T-helper 2 cell treated with Interferon-gamma antibody and Interleukin-4, amounts not matched to agents 100 ng/mL and 5 ng/mL, for 36 hours (primary cell): ENCODE data around the gene ROR1. TPM values are rescaled to one million over a fixed set of nuclear protein-coding genes. Genes with fewer than 3 reads are reported as not detected.

Source experiments
- intact Hi-C: fragments of 100-400 bp; cut with micrococcal nuclease; formaldehyde crosslinking; loops from one replicate; pipeline ENCODE4 v1.15.1; 2023
- total RNA-seq: library from RNA; stranded (reverse); gene quantifications from 2 replicates; pipeline ENCODE4 v1.2.3, GENCODE V29; 2022

The ROR1 gene
- total RNA-seq, 1 donor from 2014 or later, result not detected

DNA sequence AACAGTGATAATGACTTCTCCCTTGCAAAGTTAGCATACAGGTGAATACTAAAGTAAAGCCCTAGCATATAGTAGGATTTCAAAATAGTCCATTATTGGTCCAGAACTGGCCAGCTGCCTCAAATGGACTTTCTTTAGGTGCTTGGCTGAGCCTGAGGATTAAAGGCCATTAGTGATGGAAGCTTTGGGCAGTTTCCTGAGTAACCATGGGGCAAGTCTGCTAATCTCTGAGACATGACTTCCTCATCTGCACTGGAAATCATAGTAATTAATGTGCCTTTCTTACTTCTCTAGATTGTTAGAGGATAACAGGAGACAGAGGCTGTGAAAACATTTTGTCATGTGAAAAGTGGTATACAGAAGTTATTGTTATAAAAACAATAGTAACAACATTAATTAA, 273.1 kb downstream of the ROR1 start:
- intact Hi-C loops, result no loop called here

DNA sequence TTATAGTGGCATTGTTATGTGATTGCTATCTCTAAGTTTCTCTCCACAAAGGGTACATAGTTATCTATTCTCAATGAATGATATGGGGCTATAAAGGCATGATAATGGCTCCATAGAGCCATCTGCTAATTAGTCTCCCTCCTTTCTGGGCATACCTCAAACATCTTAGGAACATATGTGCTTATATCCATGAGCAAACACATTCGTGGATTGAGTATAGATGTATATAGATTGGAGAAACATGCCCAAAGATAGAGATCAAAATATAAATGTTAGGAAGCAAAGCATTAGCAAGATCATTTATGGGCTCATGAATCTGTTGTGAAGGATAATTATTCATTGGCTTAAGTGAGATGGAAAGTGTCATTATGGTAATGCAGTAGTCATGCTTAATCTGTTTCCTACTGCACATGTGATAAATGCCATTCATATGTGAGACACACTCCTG, 273.8 kb downstream of the ROR1 start:
- intact Hi-C loops, result no loop called here

DNA sequence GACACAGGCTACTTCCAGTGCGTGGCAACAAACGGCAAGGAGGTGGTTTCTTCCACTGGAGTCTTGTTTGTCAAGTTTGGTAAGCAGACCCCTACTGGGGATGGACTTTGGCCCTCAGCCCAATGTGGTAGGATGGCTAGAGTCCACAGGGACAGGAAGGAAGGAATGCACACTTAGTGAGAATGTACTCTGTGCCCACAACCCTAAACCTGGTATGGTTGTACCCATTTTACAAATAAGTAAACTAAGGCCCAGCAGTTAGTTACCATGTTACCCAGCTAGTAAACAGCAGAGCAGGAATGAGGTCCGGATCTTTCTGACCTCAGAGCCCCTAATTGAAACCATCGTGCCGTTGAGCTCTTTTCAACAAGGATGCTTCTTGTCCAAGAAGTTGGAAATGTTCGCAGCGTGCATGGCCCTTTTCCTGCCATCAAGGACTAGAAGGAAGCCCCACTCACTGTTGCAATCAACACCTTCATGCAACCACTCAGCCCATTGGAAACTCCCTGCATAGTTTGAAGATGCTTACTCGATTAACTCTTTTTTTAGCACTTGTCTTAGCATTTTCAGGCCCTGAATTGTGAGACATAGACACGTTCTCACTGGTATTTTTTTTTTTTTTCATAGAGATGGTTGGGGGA, 276.2 kb downstream of the ROR1 start:
- intact Hi-C loops, result no loop called here

DNA sequence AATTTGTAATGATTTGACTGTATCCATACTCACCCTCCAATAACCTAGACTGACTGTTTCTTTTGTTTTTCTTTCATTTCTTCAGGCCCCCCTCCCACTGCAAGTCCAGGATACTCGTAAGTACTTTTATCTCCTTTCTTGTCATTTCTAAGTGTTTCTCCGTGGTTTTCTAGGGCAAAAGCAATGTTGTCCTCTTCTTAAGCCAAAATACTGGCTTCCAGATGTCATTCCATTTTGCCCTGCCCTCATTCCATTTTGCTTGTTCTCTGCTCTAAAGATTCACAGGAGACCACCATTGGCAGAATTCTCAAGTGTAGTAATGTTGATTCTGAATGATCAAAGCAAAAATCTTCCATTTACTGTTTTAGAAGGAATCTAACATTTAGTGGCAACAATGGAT, 276.8 kb downstream of the ROR1 start:
- intact Hi-C loops, result no loop called here

DNA sequence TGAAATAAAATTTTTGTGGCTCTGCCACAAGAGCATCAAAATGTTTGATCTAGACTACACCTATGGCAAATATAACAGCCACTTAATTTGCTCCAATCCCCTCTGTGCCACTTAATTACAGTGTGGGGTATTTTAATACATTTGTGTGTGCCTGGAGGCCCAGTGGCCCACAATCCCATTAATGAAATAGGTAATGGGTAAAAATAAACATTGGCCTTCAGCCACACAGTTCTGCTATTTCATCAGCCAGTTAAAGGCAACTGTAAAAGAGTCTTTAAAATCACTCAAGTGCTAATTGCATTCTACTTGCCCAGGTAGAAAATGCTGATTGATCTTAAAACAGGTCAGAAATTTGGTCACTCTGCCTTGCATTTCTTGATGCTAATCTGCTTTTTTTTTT, 278.0 kb downstream of the ROR1 start:
- intact Hi-C loops, result no loop called here

DNA sequence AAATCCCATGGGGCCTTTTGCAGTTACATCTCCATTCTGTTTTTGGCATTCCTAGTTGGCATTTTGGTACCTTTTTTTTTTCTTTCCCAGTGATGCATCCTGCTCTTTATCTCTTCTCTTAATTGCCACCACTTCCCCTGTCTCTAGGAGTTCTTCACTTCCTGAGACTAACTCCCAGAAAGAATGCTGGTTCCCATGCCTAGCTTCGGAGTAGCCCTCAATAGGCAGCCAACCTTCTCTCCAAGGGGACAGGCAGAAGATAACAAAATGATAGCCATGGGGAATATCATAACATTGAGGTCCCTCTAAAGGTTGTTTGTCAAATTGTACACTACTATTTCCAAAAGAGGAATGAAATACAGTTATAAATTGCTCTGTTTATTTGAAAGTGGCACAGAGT, 279.0 kb downstream of the ROR1 start:
- intact Hi-C loops, result no loop called here

DNA sequence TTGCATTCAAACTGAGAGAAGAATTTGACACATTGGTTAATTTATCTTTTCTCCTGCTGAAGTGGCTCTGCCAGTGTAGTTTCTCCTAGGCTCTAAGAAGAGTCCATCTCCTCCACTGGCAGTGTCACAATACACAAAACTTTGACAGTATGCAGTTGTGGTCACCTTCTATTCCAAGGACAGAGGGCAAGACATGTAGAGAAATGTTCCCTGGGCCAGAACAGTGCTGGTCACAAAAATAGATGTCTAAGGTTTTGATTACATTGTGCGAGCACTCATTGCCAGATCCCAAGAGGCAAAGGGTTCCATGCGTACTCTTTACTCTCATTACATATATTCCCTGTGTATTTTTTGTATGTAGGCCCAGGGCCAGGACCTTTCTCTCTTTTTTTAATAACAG, 281.5 kb downstream of the ROR1 start:
- intact Hi-C loops, result no loop called here

DNA sequence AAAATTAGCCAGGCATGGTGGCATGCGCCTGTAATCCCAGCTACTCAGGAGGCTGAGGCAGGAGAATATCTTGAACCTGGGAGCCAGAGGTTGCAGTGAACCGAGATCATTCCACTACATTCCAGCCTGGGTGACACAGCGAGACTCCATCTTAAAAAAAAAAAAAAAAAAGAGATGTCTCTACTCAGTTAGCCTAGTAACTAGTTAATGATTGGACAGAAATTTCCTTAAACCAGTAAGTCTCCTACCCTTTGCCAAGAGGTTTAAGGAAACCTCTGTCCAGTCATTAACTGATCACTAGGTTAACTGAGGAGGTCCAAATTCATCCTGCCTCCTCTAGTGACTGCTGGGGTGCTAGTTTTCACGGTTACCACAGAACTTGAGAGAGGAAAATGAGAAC, 285.7 kb downstream of the ROR1 start:
- intact Hi-C loops, result no loop called here

DNA sequence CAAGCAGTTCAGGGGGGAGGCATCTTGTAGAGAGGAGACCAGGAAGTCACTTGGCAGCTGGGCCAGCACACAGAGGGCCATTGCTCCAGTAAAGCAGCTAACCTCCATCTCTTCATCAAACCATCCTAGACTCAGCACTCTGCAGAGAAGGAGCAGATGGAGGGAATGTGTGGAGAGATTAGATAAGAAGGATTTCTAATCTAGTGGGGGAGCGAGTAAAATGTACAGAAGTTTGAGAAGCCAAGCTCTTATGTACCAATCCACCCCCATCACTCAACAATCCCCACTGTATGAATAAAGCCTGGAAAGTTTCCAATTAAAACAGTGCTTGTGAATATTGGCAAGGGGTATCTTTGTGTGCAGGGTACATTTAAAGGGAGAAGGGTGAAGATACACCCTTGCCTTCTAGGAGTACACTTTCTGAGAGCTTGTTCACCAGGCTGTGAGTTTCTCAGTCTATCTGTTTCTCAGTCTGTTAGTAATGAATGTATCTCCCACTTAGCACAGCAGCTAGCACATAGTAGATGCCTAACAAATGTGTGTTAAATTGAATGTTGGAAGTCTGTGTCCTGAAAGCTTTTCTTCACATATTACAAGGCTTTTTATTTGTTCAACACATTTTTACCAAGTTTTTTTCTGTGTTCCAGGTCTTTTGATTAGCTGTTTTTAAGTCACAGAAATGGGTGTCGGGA, 286.9 kb downstream of the ROR1 start:
- intact Hi-C loops, result no loop called here

DNA sequence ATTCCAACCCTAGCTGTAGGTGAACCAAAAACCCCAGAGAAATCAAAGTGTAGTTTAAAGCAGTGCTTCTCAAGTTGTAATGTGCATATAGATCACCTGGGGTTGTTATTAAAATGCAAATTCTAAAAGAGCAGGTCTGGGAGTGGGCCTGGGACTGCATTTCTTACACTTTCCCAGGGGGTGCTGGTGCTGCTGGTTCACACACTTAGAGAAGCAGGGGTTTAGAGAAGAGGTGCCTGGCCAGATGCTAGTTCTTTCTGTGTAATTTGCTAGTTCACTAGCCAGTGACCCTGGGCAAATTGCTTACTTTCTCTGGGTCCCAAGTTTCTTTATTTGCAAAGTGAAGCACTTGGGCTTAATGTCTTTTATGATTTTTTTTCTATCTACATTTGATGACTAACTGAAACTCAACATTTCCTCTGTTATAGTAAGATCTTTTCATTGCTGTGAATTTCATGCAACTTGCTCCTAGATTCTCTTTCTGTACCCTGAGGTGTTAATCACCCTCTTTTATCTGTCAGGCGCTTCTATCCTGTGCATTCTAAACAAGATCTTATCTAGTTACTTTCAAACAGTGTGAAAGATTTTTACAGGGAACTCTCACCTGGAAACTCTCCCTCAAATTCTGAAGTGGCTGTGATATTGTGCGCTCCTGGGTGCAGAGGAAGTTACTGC, 287.8 kb downstream of the ROR1 start:
- intact Hi-C loops, result no loop called here

DNA sequence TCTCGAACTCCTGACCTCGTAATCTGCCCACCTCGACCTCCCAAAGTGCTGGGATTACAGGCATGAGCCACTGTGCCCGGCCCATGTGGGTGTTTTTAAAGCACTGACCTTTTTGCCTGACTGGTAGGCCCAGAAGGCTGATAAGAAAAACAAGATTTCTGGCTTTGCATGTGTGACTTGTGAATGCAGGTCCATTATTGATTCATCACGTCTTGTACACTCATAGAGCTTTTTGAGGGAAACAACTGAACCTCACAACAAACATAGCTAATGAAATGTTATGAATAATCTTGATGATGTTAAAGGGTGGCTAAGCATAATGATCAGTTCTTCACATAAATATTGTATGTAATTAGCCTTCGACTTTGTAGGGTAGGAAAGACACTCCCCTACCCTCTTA, 288.7 kb downstream of the ROR1 start:
- intact Hi-C loops, result no loop called here

DNA sequence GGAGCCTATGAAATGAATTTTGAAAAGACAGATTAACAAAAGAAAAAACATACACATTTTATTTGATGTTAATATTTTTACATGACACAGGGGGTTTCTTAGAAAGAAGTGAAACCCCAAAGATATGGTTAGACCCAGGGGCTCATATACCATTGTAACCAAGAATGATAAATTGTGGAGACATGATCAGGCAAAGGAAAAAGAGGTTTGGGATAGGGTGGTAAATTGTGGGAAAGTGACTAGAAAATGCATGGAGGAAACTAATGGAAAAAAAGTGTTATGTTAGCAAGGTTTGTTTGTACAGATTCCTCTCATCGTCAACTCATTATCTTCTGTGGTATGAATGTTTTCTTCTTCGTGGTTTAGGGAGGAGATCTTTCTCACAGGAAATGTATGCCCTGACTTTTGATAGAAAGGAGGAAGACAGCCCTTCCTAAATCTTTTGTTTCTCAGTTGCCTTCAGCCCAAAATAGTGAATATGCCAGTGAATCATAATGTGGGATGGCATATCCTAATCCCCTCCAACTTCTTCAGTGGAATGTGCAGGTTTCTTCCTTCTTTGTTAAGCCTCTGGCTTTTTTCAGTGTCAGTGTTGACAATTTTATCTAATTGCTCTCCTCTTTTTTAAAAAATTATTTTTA, 289.2 kb downstream of the ROR1 start:
- intact Hi-C loops, result no loop called here

DNA sequence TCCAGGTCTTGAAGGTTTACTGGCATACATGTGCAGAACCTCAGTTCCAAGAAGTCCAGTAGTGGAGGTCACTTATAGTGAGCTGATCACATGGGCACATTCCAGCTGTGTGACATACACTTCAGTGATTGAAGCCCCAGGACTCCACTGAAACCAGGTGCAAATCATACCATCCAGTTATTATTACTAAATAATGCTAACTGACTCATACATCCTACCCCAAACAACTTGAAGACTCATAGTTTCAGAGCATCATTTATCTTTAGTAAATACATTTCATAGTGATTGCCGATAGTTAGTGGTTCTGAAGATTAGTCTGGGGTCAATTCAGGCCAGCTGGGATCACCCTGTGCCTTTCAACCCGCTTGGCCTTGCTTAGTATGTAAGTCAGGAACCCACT, 291.8 kb downstream of the ROR1 start:
- intact Hi-C loops, result no loop called here

DNA sequence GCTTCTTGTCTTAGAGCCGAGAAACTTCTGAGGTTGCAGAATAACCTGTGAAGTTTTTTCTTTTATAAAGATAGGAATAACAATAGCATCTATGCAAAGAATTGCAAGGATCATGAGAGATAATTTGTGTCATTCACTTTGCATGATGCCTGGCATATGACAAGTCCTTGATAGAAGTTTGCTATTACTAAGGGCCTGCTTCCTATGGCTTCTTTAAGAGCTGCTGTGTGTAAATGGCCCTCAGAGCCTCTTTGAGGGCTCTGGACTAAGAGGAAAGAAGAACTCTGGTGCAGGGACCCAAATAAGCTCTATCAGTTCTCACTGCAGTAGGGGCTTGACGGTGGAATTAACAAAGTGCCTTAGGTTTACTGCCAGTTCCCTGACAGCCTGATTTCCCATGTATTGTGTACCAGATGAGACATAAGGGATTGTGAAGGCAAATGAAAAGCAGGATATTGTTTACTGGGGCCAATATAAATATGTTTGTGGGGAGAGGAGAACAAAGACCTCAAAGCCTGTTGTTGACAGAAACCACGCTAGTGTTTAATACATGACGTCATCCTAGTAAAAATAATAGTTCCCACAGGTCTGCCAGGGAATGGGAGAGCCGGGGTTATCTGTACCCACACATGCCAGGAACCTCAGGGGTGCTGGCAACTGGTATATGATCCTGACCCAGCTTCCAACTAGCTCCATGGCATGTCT, 298.4 kb downstream of the ROR1 start:
- intact Hi-C loops, result no loop called here

DNA sequence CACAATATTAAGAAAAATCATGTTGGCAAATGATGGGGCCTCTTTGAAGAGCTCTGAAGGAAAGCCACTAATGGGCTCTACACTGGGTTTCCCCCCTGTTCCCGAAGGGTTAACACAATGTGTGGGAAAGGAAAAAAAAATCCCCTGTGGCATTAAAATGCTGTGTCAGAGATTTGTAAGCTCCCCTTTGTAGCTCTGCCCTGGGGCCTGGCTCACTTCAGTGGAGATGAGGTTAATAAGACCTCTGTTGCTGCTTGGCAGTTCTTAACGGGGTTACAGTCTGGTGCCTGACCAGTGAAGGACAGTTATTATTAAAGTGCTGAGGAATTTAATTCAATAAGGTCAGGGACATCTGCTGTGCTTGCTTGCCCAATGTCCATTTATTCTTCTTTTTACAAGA, 299.9 kb downstream of the ROR1 start:
- intact Hi-C loops, result no loop called here

DNA sequence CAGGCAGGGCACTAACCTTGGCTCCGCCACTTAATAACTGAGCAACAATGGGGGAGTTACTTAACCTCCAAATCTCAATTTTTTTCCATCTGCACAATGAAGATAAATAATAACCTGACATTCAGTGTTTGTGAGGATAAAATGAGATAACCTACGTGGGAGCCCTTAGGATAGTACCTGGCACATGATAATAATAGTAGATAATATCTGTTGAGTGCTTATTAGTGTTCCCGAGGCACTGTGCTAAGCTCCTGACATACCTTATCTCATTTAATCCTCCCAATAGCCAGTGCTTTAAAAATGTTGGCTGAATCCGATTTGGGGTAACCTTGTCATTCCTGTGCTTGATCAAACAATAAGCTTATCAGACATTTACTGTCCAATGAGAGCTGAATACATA, 300.9 kb downstream of the ROR1 start:
- intact Hi-C loops, result no loop called here

DNA sequence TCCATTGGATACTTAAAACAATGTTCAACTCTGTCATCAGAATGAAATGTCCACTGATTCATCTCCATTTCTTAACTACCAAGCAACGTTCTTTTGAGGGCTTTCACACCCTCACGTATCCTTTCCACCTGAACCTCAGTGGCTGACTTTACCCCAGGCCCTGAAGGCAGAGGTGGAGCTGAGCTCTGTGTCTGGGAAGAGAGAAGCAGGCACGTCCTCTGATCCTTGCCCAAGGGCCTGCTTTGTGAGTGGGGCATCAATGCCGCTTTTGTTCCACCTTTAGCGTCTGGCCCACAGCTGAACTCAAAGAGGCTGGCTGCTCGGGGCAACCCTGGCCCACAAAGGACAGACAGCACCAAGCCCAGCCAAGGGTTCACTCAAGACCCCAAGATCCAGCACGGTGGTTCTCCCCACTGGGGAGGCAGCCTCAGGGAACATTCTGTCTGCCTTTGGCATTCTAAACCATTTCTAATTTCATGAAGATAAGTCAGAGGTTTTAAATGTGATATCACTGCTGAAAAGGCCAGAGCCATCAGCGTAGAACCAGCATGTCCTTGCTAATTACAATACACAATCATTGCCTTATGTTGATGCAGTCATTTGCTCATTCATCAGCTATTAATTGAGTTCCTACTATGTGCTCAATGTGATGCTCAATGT, 303.6 kb downstream of the ROR1 start:
- intact Hi-C loops, result no loop called here

DNA sequence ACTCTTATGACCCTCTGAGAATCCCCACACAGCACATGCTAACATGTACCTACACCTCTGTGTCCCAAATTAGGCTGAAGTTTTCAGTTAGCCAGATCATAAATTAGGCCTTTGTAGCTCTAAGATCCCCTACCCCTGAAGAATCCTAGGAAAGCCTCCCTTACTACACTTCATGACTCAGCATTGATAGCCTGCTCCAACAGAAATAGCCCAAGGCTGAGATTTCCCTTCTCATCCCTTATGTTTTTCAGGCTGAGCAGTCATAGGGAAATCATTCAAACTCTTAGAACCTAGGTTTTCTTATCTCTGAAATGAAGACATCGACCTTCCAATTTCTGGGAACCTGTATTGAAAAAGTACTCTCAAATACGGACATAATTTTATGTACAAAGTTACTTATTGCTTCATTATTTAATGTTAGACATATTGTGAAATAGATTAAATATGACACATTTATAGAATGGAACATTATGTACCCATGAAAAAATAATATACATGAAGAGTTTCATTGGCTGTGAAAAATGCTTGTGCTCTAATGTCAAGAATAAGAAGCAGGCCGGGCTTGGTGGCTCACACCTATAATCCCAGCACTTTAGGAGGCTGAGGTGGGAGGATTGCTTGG, 307.2 kb downstream of the ROR1 start:
- intact Hi-C loops, result no loop called here

DNA sequence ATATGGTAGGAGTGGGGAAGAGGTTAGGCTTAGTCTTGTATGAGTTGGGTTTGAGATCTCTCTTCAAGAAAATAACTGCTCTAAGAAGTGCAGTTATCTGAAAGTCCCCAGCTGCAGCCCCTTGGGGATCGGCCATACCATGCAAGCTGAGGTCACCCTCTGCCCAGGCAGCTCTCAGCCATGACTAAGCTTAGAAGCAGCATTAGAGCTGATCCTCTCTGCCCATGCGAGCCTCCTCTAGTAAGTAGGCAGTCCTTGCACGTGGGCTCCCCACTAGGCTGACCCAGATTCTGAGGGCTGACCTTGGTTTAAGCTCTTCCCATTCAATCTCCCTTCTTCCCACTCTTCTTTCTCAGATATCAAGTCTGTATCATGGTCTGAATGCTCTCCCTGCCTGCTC, 308.6 kb downstream of the ROR1 start:
- intact Hi-C loops, result no loop called here

DNA sequence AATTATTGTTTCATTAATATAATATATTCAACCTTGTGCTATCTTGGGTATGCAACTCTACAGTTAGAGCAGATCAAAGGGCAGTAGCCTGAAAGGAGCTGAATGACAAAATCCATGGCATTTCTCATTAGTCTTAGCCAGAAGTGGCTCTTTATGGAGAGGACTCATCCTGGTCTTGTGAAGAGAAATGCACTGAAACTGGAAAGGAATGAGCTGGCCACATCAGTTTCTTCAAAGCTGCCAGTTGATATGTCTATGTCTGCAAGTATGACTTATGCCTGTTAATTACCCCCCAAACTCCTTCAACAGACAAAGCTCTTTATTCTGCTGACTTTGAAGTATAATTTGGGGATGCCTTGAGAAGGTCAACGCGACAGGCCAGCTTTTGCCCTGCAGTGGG, 310.6 kb downstream of the ROR1 start:
- intact Hi-C loops, result no loop called here

DNA sequence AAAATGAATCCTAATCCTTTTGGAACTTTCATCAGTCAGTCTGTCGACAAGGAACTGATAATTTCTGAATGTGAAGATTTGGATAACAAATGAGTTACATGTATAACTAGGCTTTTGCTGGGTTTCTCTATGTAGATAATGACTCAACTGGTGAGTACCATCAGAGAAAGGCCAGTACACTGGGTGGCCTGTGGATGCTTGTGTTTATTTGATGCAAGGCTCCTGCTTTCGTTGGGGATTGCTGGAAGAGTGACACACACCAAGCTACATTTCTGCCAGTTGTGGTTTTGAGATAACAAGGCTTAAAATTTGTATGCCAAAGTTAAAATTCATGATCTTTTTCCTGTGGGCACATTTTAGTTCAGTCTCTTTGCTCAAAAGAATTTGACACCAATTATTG, 314.0 kb downstream of the ROR1 start:
- intact Hi-C loops, result no loop called here
